ENCODE results near the gene TPRA1. TPM values are rescaled to one million over a fixed set of nuclear protein-coding genes. Genes with fewer than 3 reads are reported as not detected.

The TPRA1 gene
- total RNA-seq, 2 experiments from 2014 or later = 15.1 to 15.9 TPM

- Mint-ChIP-seq H3K27me3 (ENCODE audit: low read depth) (peaks cover 23% of the 10 kb centered on the region), H3K4me3 (peak overlapping the region; percentile 59), H3K4me1 (ENCODE audit: low read depth) (peaks cover 20% of the 10 kb centered on the region), H3K27ac (no peak overlapping the region), H3K36me3 (ENCODE audit: low read depth) (no peaks in the 10 kb centered on the region), H3K9me3 (no peaks in the 10 kb centered on the region)
- no peak for DNase-seq
- intact Hi-C loops (cut with micrococcal nuclease) = no loop called here
- CTCF ChIA-PET = interaction anchor here (0.7 kb wide), 2 partner anchors 16 to 53 kb away, joined by 3 read pairs; no protein-coding TSS in a partner anchor
These were observed 37.9 kb upstream of the TPRA1 start for GRCh38 chr3:127628426-127628787.

- H3K9me3 Mint-ChIP-seq = no peaks in the 10 kb centered on the region
- H3K36me3 Mint-ChIP-seq (ENCODE audit: low read depth) = peaks cover 11% of the 10 kb centered on the region
- no peak for DNase-seq
- H3K4me3 Mint-ChIP-seq = no peak overlapping the region
- H3K27me3 Mint-ChIP-seq (ENCODE audit: low read depth) = peaks cover 23% of the 10 kb centered on the region
- H3K27ac Mint-ChIP-seq = no peak overlapping the region
- CTCF ChIA-PET = interaction anchor here (0.6 to 1.5 kb wide), 3 partner anchors 25 to 79 kb away, joined by 3 to 5 read pairs (median 3); no protein-coding TSS in a partner anchor
- H3K4me1 Mint-ChIP-seq (ENCODE audit: low read depth) = peaks cover 20% of the 10 kb centered on the region
- intact Hi-C loops (cut with micrococcal nuclease) = no loop called here
These were observed 35.3 kb upstream of the TPRA1 start for GRCh38 chr3:127625821-127626220.

GRCh38 chr3:127624063-127624462 lies 33.5 kb upstream of the TPRA1 start:
- H3K27me3 Mint-ChIP-seq (ENCODE audit: low read depth) = peaks cover 13% of the 10 kb centered on the region
- CTCF ChIA-PET = interaction anchor here (0.6 kb wide), 1 partner anchor 33 kb away, joined by 4 read pairs; no protein-coding TSS in a partner anchor
- peaks cover 9% of the 10 kb centered on the region for H3K4me1 Mint-ChIP-seq (ENCODE audit: low read depth)
- no peak overlapping the region for H3K4me3 Mint-ChIP-seq
- H3K9me3 Mint-ChIP-seq = no peaks in the 10 kb centered on the region
- no peak overlapping the region for H3K27ac Mint-ChIP-seq
- intact Hi-C loops (cut with micrococcal nuclease) = no loop called here
- H3K36me3 Mint-ChIP-seq (ENCODE audit: low read depth) = peaks cover 23% of the 10 kb centered on the region
- DNase-seq = no peak

GRCh38 chr3:127622772-127623576 lies 32.4 kb upstream of the TPRA1 start:
- no peak overlapping the region for H3K4me3 Mint-ChIP-seq

GRCh38 chr3:127622031-127622430 lies 31.5 kb upstream of the TPRA1 start:
- H3K27me3 Mint-ChIP-seq (ENCODE audit: low read depth) = no peaks in the 10 kb centered on the region
- intact Hi-C loops (cut with micrococcal nuclease) = no loop called here
- CTCF ChIA-PET = interaction anchor here (1.6 kb wide), 1 partner anchor 47 kb away, joined by 4 read pairs; no protein-coding TSS in a partner anchor
- H3K36me3 Mint-ChIP-seq (ENCODE audit: low read depth) = peaks cover 41% of the 10 kb centered on the region
- no peak for DNase-seq
- no peak overlapping the region for H3K27ac Mint-ChIP-seq
- no peak overlapping the region for H3K4me3 Mint-ChIP-seq
- no peaks in the 10 kb centered on the region for H3K9me3 Mint-ChIP-seq
- peaks cover 2% of the 10 kb centered on the region for H3K4me1 Mint-ChIP-seq (ENCODE audit: low read depth)

More at GRCh38 chr3:127622772-127623576, 32.4 kb upstream of the TPRA1 start:
- H3K36me3 Mint-ChIP-seq (ENCODE audit: low read depth) = peaks cover 34% of the 10 kb centered on the region
- DNase-seq = no peak
- CTCF ChIA-PET = interaction anchor here (1.6 kb wide), 1 partner anchor 48 kb away, joined by 4 read pairs; no protein-coding TSS in a partner anchor
- H3K27ac Mint-ChIP-seq = no peak overlapping the region
- H3K27me3 Mint-ChIP-seq (ENCODE audit: low read depth) = peaks cover 5% of the 10 kb centered on the region
- intact Hi-C loops (cut with micrococcal nuclease) = no loop called here
- peaks cover 2% of the 10 kb centered on the region for H3K4me1 Mint-ChIP-seq (ENCODE audit: low read depth)
- no peaks in the 10 kb centered on the region for H3K9me3 Mint-ChIP-seq

- H3K4me3 Mint-ChIP-seq = no peak overlapping the region
- no peaks in the 10 kb centered on the region for H3K9me3 Mint-ChIP-seq
- H3K36me3 Mint-ChIP-seq (ENCODE audit: low read depth) = peaks cover 52% of the 10 kb centered on the region
- DNase-seq = no peak
- no peaks in the 10 kb centered on the region for H3K4me1 Mint-ChIP-seq (ENCODE audit: low read depth)
- CTCF ChIA-PET = no interaction called here
- H3K27ac Mint-ChIP-seq = peak overlapping the region; percentile 26
- no peaks in the 10 kb centered on the region for H3K27me3 Mint-ChIP-seq (ENCODE audit: low read depth)
- intact Hi-C loops (cut with micrococcal nuclease) = no loop called here
These were observed 30.3 kb upstream of the TPRA1 start for GRCh38 chr3:127620637-127621375.

- no peak overlapping the region for H3K4me3 Mint-ChIP-seq
- peak overlapping the region; percentile 63 for H3K27ac Mint-ChIP-seq
- H3K4me1 Mint-ChIP-seq (ENCODE audit: low read depth) = no peaks in the 10 kb centered on the region
- DNase-seq = no peak
- no peaks in the 10 kb centered on the region for H3K9me3 Mint-ChIP-seq
- peaks cover 70% of the 10 kb centered on the region for H3K36me3 Mint-ChIP-seq (ENCODE audit: low read depth)
- no peaks in the 10 kb centered on the region for H3K27me3 Mint-ChIP-seq (ENCODE audit: low read depth)
- intact Hi-C loops (cut with micrococcal nuclease) = no loop called here
- CTCF ChIA-PET = interaction anchor here (0.7 kb wide), 1 partner anchor 11 kb away, joined by 4 read pairs; no protein-coding TSS in a partner anchor
These were observed 28.4 kb upstream of the TPRA1 start for GRCh38 chr3:127618891-127619290.

GRCh38 chr3:127616836-127617605 lies 26.5 kb upstream of the TPRA1 start:
- intact Hi-C loops (cut with micrococcal nuclease) = no loop called here
- H3K27me3 Mint-ChIP-seq (ENCODE audit: low read depth) = no peaks in the 10 kb centered on the region
- DNase-seq = no peak
- H3K36me3 Mint-ChIP-seq (ENCODE audit: low read depth) = peaks cover 81% of the 10 kb centered on the region
- CTCF ChIA-PET = no interaction called here
- no peaks in the 10 kb centered on the region for H3K4me1 Mint-ChIP-seq (ENCODE audit: low read depth)
- no peaks in the 10 kb centered on the region for H3K9me3 Mint-ChIP-seq
- H3K27ac Mint-ChIP-seq = no peak overlapping the region
- H3K4me3 Mint-ChIP-seq = no peak overlapping the region

GRCh38 chr3:127615631-127616305 lies 25.2 kb upstream of the TPRA1 start:
- Mint-ChIP-seq H3K27ac (no peak overlapping the region), H3K4me1 (ENCODE audit: low read depth) (no peaks in the 10 kb centered on the region), H3K36me3 (ENCODE audit: low read depth) (peaks cover 80% of the 10 kb centered on the region), H3K27me3 (ENCODE audit: low read depth) (no peaks in the 10 kb centered on the region), H3K9me3 (no peaks in the 10 kb centered on the region), H3K4me3 (no peak overlapping the region)
- DNase-seq = no peak
- intact Hi-C loops (cut with micrococcal nuclease) = no loop called here
- CTCF ChIA-PET = no interaction called here

GRCh38 chr3:127614928-127615589 lies 24.5 kb upstream of the TPRA1 start:
- no peak for DNase-seq
- no peaks in the 10 kb centered on the region for H3K27me3 Mint-ChIP-seq (ENCODE audit: low read depth)
- intact Hi-C loops (cut with micrococcal nuclease) = no loop called here
- no peaks in the 10 kb centered on the region for H3K9me3 Mint-ChIP-seq
- peaks cover 81% of the 10 kb centered on the region for H3K36me3 Mint-ChIP-seq (ENCODE audit: low read depth)
- H3K4me1 Mint-ChIP-seq (ENCODE audit: low read depth) = no peaks in the 10 kb centered on the region
- H3K4me3 Mint-ChIP-seq = no peak overlapping the region
- CTCF ChIA-PET = no interaction called here
- H3K27ac Mint-ChIP-seq = no peak overlapping the region

GRCh38 chr3:127613406-127613805 lies 22.9 kb upstream of the TPRA1 start:
- Mint-ChIP-seq H3K9me3 (no peaks in the 10 kb centered on the region), H3K4me1 (ENCODE audit: low read depth) (no peaks in the 10 kb centered on the region), H3K27me3 (ENCODE audit: low read depth) (no peaks in the 10 kb centered on the region), H3K27ac (no peak overlapping the region), H3K36me3 (ENCODE audit: low read depth) (peaks cover 81% of the 10 kb centered on the region), H3K4me3 (no peak overlapping the region)
- intact Hi-C loops (cut with micrococcal nuclease) = no loop called here
- DNase-seq = no peak
- CTCF ChIA-PET = no interaction called here

All from activated naive CD4-positive, alpha-beta T cell treated with anti-CD3 and anti-CD28 coated beads for 36 hours (primary cell).